ENCODE results near the gene LYRM2.

GRCh38 chr6:89566930-89567629 lies 71.5 kb downstream of the LYRM2 start:
- TF ChIP-seq, protein P1, sequence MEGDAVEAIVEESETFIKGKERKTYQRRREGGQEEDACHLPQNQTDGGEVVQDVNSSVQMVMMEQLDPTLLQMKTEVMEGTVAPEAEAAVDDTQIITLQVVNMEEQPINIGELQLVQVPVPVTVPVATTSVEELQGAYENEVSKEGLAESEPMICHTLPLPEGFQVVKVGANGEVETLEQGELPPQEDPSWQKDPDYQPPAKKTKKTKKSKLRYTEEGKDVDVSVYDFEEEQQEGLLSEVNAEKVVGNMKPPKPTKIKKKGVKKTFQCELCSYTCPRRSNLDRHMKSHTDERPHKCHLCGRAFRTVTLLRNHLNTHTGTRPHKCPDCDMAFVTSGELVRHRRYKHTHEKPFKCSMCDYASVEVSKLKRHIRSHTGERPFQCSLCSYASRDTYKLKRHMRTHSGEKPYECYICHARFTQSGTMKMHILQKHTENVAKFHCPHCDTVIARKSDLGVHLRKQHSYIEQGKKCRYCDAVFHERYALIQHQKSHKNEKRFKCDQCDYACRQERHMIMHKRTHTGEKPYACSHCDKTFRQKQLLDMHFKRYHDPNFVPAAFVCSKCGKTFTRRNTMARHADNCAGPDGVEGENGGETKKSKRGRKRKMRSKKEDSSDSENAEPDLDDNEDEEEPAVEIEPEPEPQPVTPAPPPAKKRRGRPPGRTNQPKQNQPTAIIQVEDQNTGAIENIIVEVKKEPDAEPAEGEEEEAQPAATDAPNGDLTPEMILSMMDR (IDR thresholded peaks at IDR 0.05): no peak
- no peak for TF ChIP-seq POLR2A (IDR thresholded peaks at IDR 0.05)

Measured in suprapubic skin (tissue), 3 donors.